HG03439 (cell line): ENCODE measurements around the gene QRFP.

Experiments used
- ATAC-seq: cut with Tn5 transposase; IDR thresholded peaks from one replicate; pipeline ENCODE4 v1.9.1; 2021; ENCODE audit warnings: mild to moderate bottlenecking, moderate library complexity; ENCODE audit not compliant: unreplicated experiment

Gene QRFP

DNA sequence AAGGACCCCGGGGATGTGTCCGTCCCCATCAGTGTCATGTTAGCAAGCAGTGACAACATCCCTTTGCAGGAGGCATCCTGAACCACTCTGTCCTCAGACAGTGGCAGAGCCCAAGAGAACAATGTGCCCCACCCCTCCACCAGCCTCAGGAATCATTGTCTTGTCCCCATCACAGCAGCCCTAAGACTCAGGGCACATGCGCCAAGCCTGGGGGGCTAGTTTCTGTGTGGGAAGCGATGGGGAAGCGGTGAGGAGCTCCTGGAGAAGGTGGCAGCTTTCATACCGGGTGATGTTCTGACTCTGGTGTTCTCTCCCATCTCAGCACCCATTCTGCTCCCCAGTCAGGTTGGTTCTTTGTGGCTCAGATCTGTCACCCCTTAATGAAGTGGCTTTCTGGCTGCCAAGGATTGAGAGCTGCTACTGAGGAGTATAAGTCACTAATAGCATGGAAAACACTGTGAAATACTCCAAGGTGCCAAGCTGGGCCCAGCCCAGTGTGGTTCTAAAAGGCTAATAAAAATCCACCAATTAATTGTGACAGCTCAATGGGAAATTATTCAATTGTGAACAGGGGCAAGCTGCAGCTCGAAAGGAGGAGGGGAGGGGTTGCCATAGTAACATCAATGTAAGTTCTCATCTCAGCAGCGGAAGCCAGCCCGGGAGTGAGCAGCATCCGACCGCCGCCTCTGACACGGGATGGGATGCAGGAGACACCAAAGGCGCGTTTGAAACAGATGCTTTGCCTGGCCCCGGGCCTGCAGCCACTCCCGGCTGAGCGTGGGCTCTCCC is 4.7 kb downstream of the QRFP start:
- no peak for ATAC-seq

DNA sequence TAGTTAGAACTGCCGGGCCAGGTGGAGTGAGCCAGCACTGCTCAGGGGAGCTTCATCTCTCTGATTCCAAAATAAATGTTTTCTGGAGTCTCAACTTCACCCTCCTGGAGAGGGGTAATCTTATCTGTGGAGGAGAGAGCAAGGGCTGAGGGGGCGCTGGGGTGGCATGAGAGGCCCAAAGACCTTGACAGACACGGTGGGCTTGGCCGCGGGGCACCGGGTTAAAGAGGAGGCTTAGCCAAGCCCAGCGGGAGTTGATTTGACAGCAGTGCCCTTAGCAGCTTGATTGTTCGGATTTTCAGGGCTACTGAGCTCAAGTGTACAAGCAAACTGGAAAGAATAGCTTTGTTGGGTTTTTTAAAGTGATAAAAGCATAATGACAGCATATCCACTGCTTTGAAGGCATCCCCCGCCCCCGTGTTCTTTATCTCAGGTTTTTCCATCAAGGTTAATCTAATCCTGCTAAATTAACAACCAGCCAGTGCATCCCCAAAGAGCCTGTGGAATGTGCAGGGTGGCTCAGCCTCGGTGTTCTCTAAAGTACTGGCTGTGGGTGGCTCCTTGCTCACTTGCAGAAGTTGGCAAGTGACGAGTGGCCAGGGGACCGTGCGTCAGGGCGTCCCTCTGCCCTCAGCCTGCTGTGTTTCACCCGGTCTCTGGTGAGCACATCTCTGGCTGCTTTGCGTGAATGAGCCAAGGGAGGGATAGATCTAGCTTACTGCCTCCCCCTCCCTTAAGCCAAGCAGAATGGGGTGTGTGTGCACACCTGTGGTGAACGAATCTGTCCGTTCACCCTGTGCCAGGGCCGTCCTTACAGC is 5.5 kb downstream of the QRFP start:
- ATAC-seq: no peak

DNA sequence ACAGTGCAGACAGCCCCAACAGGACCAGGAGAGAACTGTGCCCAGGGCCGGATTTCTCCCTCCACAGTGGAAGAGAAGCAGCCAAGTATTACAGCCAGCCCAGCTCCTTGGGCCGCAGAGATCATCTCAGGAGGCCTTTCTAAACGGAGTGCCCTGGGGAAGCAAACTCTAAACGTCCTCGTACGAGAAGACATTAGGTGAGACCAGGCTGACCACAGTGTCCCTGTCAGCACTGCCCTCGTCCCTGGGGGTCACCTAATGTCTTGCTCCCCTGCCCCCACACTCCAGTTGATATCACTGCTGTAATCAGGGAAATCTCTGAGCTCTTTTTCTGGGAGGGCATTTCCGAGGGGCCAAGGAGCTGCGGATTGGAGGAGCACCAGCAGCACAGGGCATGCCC is 6.5 kb downstream of the QRFP start:
- no peak for ATAC-seq

DNA sequence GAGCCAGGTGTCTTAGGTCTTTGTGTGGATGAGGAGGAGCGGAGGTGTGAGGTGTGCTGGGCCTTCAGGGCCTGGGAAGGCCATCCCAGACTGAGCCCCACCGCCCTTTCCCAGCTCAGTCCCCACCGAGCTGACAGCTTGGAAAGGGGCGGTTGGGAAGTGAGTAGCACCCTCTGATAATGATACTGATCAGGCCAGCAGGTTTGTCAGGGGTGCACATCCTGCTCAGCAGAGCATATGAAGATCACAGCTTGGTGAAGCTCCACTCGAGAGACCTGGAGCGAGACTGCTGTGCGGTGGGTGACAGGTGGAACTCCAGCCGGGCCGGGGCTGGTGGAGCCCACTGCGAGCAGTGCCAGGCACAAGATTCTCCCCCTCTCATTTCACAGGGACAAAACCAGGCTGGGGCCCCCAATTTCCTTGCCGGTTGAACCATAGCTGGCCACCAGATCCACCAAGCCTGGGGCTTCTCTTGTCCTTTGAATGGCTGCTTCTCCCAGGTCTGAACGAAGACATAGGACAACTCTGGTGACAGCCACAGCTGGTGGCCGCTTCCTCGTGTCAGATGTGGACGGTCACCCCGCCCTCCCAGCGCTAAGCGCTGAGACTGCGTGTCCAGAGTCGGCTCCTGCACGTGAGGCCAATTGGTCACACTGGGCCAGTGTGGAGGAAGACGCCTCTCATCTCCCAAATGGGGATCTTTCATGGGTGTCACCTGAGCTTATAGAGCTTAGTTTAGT is 8.3 kb downstream of the QRFP start:
- no peak for ATAC-seq

DNA sequence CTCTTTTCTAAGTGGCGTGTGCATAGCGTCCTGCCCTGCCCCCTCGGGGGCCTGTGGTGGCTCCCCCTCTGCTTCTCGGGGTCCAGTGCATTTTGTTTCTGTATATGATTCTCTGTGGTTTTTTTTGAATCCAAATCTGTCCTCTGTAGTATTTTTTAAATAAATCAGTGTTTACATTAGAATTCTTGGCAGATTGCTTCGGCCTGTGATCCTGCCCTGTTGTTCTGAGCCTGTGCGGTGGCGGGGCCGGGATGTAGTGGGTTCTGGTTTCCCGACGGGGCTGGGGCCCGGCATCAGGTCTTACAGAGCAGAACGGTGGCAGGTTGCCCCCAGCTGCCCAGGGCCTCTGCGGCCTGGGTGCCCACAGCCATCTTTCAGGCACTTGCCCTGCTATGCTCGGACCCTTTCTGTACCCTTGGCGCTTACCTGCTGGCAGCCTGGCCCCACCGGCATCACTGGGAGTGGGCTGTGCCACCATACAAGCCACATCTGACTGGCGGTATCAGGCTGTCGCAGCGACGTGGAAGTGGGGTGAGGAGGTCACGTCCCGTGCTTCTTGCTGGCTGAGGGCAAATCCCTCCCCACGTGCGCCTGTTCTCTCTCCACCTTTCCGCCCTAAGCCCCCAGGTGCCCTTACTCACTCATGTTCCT is 9.0 kb downstream of the QRFP start:
- ATAC-seq: no peak

DNA sequence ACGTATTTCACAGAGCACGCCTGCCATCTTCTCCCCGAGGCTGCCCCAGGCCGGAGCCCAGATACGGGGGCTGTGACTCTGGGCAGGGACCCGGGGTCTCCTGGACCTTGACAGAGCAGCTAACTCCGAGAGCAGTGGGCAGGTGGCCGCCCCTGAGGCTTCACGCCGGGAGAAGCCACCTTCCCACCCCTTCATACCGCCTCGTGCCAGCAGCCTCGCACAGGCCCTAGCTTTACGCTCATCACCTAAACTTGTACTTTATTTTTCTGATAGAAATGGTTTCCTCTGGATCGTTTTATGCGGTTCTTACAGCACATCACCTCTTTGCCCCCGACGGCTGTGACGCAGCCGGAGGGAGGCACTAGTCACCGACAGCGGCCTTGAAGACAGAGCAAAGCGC is 9.6 kb downstream of the QRFP start:
- no peak for ATAC-seq

DNA sequence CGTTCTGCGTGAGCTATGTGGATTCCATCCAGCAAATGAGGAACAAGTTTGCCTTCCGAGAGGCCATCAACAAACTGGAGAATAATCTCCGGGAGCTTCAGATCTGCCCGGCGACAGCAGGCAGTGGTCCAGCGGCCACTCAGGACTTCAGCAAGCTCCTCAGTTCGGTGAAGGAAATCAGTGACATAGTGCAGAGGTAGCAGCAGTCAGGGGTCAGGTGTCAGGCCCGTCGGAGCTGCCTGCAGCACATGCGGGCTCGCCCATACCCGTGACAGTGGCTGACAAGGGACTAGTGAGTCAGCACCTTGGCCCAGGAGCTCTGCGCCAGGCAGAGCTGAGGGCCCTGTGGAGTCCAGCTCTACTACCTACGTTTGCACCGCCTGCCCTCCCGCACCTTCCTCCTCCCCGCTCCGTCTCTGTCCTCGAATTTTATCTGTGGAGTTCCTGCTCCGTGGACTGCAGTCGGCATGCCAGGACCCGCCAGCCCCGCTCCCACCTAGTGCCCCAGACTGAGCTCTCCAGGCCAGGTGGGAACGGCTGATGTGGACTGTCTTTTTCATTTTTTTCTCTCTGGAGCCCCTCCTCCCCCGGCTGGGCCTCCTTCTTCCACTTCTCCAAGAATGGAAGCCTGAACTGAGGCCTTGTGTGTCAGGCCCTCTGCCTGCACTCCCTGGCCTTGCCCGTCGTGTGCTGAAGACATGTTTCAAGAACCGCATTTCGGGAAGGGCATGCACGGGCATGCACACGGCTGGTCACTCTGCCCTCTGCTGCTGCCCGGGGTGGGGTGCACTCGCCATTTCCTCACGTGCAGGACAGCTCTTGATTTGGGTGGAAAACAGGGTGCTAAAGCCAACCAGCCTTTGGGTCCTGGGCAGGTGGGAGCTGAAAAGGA is 10.9 kb downstream of the QRFP start:
- no peak for ATAC-seq

DNA sequence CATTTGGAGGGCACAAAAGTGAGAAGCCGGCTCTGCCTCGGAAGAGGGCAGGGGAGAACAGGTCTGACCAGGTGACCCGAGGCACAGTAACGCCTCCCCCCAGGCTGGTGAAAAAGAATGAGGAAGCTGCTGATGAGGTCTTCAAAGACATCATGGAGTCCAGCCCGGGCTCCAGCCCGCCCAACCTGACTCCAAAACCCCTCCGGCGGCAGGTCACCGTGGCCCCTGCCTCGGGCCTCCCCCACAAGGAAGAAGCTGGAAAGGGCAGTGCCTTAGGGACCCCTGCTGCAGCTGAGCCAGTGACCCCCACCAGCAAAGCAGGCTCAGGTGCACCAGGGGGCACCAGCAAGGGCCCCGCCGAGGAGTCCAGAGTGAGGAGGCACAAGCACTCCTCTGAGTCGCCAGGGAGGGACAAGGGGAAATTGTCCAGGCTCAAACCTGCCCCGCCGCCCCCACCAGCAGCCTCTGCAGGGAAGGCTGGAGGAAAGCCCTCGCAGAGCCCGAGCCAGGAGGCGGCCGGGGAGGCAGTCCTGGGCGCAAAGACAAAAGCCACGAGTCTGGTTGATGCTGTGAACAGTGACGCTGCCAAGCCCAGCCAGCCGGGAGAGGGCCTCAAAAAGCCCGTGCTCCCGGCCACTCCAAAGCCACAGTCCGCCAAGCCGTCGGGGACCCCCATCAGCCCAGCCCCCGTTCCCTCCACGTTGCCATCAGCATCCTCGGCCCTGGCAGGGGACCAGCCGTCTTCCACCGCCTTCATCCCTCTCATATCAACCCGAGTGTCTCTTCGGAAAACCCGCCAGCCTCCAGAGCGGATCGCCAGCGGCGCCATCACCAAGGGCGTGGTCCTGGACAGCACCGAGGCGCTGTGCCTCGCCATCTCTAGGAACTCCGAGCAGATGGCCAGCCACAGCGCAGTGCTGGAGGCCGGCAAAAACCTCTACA is 11.8 kb downstream of the QRFP start:
- no peak for ATAC-seq

DNA sequence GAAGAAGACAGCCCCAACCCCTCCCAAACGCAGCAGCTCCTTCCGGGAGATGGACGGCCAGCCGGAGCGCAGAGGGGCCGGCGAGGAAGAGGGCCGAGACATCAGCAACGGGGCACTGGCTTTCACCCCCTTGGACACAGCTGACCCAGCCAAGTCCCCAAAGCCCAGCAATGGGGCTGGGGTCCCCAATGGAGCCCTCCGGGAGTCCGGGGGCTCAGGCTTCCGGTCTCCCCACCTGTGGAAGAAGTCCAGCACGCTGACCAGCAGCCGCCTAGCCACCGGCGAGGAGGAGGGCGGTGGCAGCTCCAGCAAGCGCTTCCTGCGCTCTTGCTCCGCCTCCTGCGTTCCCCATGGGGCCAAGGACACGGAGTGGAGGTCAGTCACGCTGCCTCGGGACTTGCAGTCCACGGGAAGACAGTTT is 12.5 kb downstream of the QRFP start:
- no peak for ATAC-seq

DNA sequence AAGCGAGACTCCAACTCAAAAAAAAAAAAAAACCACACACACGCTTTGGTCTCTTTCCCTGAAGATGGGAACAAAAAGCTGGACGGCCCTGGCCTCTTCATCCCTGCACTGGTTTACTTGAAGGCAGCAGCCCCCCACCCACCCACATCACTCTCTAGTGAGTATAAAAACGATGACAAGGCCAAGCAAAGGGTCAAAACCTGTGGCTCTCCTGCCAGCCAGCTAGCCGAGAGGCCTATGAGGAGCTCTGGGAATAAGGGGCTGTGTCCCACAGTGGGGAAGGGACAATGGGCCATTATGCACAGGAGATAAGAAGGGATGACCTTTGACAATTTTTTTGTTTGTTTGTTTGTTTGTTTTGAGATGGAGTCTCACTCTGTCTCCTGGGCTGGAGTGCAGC is 13.1 kb downstream of the QRFP start:
- ATAC-seq: no peak

DNA sequence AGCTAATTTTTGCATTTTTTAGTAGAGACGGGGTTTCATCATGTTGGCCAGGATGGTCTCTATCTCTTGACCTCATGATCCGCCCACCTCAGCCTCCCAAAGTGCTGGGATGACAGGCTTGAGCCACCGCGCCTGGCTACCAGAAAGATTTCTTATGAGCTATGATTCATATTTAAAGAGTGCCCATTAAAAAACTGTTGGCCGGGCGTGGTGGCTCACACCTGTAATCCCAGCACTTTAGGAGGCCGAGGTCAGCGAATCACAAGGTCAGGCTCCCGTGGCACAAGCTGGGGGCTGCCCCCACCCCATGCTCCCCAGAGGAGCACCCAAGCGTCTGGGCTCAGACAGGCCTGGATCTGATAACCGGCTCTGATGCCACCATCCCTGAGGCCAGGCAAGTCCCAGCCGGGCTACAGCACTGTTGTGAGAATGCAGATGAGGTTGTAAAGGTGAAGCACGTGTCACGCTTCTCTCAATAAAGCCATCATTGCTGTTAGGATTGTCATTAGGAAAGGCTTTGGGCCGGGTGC is 13.9 kb downstream of the QRFP start:
- ATAC-seq: no peak

DNA sequence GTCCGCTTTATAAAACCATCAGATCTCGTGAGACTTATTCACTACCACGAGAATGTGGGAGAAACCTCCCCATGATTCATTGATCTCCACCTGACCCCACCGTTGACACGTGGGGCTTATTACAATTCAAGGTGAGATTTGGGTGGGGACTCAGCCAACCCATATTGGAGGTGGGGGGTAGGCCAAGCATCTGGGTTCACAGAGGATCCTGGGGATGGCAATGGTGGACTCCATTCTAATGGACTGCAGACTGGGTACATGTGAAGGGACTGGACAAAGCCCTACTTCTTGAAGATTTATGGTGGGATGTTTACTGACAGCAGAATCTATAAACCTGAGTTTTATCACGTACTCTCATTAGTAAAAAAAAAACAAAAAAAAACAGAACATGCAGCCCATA is 15.1 kb downstream of the QRFP start:
- no peak for ATAC-seq

DNA sequence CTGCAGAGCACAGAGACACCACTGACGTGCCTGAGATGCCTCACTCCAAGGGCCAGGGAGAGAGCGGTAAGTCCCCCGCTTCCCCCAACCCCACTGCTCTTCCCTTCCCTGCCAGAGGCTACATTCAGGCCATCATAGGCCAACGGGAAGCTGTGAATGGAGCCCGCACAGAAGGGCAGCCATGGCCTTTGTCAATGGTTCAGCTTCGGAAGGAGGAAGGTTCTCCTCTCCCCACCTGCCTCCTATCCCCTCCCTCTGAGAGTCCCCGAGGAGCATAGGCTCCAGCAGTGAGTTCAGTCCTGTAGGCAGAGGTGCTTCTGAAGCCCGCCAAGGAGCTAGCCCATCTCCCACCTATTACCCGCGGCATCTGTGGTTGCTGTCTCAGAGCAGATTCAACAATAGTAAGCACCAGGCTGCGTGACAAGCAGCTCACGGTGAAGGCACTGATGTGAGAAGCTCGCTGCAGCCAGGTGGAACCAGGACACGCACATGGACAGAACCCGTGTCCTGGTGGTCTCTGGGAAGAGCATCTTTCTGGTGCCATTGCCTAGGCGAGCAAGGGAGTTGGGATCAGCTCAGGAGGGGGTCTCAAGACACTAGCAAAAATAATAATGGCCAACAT is 15.9 kb downstream of the QRFP start:
- no peak for ATAC-seq

DNA sequence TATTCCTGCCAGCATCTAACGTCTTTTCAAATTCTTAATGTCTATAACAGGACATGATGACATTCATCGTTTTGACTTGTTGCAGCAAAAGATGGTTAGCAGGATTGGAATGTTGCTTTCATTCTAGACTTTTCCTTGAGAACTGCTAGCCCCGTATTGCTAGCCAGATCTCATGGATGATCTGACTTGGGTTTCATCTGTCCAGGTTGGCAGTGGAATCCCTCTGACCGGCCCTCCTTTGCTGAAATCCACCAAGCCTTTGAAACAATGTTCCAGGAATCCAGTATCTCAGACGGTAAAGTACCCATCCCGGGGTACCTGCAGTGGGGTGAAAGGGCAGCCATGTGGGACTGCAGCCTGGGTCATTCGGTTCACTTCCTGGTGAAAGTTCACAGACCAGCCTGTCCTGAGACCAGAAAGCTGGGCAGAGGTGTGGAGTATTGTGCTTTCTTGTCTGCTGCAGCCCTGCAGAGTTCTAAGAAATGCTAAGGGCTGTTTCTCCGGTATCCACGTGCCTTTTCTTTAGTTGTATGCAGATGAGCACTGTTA is 16.7 kb downstream of the QRFP start:
- no peak for ATAC-seq

DNA sequence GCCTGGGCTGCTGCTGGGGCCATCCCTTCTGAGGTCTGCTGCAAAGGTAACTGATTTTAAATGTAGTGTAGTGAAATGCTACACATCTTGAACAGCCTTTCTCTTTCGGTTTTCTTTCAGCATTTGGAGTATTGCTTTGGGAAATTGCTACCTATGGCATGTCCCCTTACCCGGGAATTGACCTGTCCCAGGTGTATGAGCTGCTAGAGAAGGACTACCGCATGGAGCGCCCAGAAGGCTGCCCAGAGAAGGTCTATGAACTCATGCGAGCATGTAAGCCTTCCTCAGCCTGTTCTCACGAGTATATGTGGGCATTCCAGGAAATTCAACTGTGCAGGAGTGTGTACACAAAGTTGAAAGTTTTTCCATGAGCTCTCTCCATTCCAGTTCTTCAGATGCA is 18.3 kb downstream of the QRFP start:
- no peak for ATAC-seq

DNA sequence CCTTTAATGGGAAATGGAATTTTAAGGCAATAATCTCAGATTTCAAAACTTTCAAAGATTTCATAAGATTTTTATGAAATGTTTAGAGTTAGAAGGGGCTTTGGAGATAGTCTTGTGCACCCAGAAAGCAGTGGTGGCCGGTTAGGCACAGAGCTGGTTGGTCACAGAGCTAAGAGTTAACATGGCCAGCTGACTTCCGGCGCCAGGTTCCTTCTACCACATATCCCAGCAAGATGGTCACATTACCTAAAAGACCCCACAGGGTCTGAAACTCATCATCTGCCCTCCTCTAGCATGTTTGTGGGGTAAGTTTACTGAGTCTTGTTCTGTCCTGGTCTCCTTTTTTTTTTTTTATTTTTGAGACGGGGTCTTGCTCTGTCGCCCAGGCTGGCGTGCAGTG is 19.3 kb downstream of the QRFP start:
- ATAC-seq: no peak

DNA sequence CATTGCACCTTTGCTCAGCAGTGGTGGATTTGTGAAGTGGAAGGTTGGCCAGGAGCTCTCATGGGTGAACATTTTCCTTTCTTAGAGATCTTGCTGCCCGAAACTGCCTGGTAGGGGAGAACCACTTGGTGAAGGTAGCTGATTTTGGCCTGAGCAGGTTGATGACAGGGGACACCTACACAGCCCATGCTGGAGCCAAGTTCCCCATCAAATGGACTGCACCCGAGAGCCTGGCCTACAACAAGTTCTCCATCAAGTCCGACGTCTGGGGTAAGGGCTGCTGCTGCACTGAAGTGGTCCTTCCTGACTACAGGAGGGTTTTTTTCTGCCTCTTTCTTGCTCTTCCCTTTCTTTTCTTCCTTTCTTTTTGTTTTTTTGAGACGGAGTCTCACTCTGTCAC is 21.8 kb downstream of the QRFP start:
- no peak for ATAC-seq

DNA sequence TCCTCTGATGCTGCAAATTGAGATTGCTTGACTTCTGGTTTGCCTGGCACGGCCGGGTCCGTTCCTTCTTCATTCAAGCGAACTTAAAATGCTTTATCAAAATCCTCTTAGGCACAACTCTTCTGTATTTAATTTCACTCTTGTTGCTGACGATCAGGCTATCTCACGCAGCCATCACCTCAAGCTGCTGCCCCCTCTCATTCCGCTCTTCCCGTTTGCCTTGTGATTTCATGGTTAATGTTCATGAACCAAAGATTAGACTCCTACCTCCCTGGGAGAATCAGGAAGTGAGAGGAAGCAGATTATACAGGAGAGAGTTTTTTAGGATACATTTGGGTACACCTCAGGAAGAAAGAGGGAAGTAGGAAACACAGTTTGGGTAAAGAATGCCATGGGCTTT is 22.6 kb downstream of the QRFP start:
- ATAC-seq: no peak
